OCI-LY7 (cell line): ENCODE results near the gene ZMPSTE24. TPM values are rescaled to one million over a fixed set of nuclear protein-coding genes. Genes with fewer than 3 reads are reported as not detected.

ENCODE experiments used
- BruUV-seq: library from RNA; stranded (reverse); fragments of 400-500 nt; replicated peaks from 2 replicates; lab custom pipeline; 2021; lab: Mats Ljungman, UMichigan
- CTCF ChIA-PET: fragments of 300-600 bp; sonication (Branson Sonifier 250); formaldehyde crosslinking; loops from one replicate; lab custom pipeline; 2022; ENCODE audit warnings: antibody characterized with exemption; ENCODE audit not compliant: unreplicated experiment; lab: Charles Lee
- POLR2A ChIA-PET: fragments of 300-600 bp; sonication (Branson Sonifier 250); formaldehyde crosslinking; loops from one replicate; lab custom pipeline; 2022; ENCODE audit warnings: antibody characterized with exemption; lab: Charles Lee
- DNase-seq: peaks from one replicate; pipeline ENCODE4 v3.0.0-alpha.2; 2015; ENCODE audit warnings: low spot score
- H2AFZ ChIP-seq: fragments of 200-600 bp; sonication (generic), shearing (Covaris generic); 2 replicates; pipeline ENCODE4 v1.6.1; 2014; ENCODE audit warnings: mild to moderate bottlenecking, antibody characterized with exemption, low read length, moderate library complexity
- H3K27ac ChIP-seq: fragments of 200-600 bp; sonication (generic); 2 replicates; pipeline ENCODE4 v1.5.1; 2014; ENCODE audit warnings: mixed run types, low read depth, mild to moderate bottlenecking, moderate library complexity, low read length, inconsistent platforms; ENCODE audit not compliant: poor library complexity, severe bottlenecking
- H3K36me3 ChIP-seq: fragments of 200-600 bp; sonication (generic); 2 replicates; pipeline ENCODE4 v1.6.1; 2014; ENCODE audit warnings: mild to moderate bottlenecking, antibody characterized with exemption, low read length, moderate library complexity, mixed read lengths; ENCODE audit not compliant: insufficient read depth
- H3K4me1 ChIP-seq: fragments of 200-600 bp; sonication (generic); 2 replicates; pipeline ENCODE4 v1.5.1; 2014; ENCODE audit warnings: mild to moderate bottlenecking, low read length; ENCODE audit not compliant: insufficient read depth, poor library complexity, severe bottlenecking
- H3K4me2 ChIP-seq: fragments of 200-600 bp; sonication (generic); 2 replicates; pipeline ENCODE4 v1.6.1; 2014; ENCODE audit warnings: mild to moderate bottlenecking, low read length
- H3K4me3 ChIP-seq: fragments of 200-600 bp; sonication (generic); 2 replicates; pipeline ENCODE4 v1.5.1; 2014; ENCODE audit warnings: mild to moderate bottlenecking, low read depth, low read length; ENCODE audit not compliant: poor library complexity, severe bottlenecking
- H3K79me2 ChIP-seq: fragments of 200-600 bp; sonication (generic); 2 replicates; pipeline ENCODE4 v1.6.1; 2016; ENCODE audit warnings: low read depth, mild to moderate bottlenecking, low read length, moderate library complexity, mixed read lengths; ENCODE audit not compliant: insufficient read depth
- H3K9me2 ChIP-seq: fragments of 200-600 bp; sonication (generic); 2 replicates; pipeline ENCODE4 v1.6.1; 2016; ENCODE audit warnings: mild to moderate bottlenecking, low read length, mixed read lengths; ENCODE audit not compliant: insufficient read depth
- H3K9me3 ChIP-seq: fragments of 200-600 bp; sonication (generic); 2 replicates; pipeline ENCODE4 v1.6.1; 2014; ENCODE audit warnings: mild to moderate bottlenecking, mixed run types, low read length, mixed read lengths
- H4K20me1 ChIP-seq: fragments of 200-600 bp; sonication (generic); 2 replicates; pipeline ENCODE4 v1.6.1; 2014; ENCODE audit warnings: mild to moderate bottlenecking, antibody characterized with exemption, low read length, moderate library complexity, mixed read lengths; ENCODE audit not compliant: insufficient read depth
- EZH2phosphoT487 ChIP-seq: fragments of 200-600 bp; sonication (generic); IDR thresholded peaks from 2 replicates; pipeline ENCODE4 v1.6.1; 2018; ENCODE audit warnings: low read depth, borderline replicate concordance, mild to moderate bottlenecking, mixed run types, antibody characterized with exemption, low read length, moderate library complexity, mixed read lengths
- intact Hi-C: fragments of 100-400 bp; cut with micrococcal nuclease; formaldehyde crosslinking; loops from one replicate; pipeline ENCODE4 v1.10.0; 2022; ENCODE audit not compliant: unreplicated experiment
- total RNA-seq, 2 experiments: library from RNA; depleted of rRNA in 1 of 2; stranded (reverse); fragments of >200 nt in 1 of 2; shearing (Covaris generic) in 1 of 2; gene quantifications; 2 replicates each; pipeline ENCODE4 v1.2.3, GENCODE V29; 2014 to 2022
- TF ChIP-seq, protein P1 (sequence below): fragments of 200-600 bp; sonication (generic); conservative IDR thresholded peaks from 2 replicates; pipeline ENCODE4 v1.5.1; 2014; ENCODE audit warnings: mild to moderate bottlenecking, antibody characterized with exemption, low read length, moderate library complexity, mixed read lengths

The ZMPSTE24 gene
- total RNA-seq, 2 experiments from 2014 or later: 15.8 to 24.3 TPM

DNA sequence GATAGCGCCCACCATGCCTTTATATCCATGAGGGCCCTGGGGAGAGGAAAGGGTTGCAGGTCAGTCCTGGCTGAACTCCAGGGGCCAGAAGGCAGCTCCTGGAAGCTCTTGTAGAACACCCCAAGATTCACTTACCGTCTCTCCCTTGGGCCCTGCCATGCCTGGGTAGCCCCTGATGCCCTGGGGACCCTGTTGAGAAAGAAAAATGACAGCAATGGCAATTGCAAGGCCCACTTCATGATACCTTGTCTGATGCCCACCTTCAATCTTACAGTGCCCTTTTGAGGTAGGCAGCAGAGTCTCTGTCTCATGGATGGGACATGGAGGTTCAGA lies 52.1 kb downstream of the ZMPSTE24 start:
- Histone ChIP-seq H3K9me2 (no peaks in the 10 kb centered on the region), H3K4me1 (peaks cover 35% of the 10 kb centered on the region), H4K20me1 (no peaks in the 10 kb centered on the region), H3K4me2 (no peak overlapping the region), H3K27ac (no peak overlapping the region), H3K9me3 (no peaks in the 10 kb centered on the region), H3K79me2 (no peaks in the 10 kb centered on the region), H2AFZ (no peak overlapping the region), H3K4me3 (no peak overlapping the region), H3K36me3 (no peaks in the 10 kb centered on the region)
- ChIA-PET POLR2A (no interaction called here), CTCF (interaction anchor here (0.7 kb wide), 1 partner anchor 78 kb away, joined by 3 read pairs; no protein-coding TSS in a partner anchor)
- no peak for DNase-seq
- no TSS peak for BruUV-seq
- TF ChIP-seq, protein P1, sequence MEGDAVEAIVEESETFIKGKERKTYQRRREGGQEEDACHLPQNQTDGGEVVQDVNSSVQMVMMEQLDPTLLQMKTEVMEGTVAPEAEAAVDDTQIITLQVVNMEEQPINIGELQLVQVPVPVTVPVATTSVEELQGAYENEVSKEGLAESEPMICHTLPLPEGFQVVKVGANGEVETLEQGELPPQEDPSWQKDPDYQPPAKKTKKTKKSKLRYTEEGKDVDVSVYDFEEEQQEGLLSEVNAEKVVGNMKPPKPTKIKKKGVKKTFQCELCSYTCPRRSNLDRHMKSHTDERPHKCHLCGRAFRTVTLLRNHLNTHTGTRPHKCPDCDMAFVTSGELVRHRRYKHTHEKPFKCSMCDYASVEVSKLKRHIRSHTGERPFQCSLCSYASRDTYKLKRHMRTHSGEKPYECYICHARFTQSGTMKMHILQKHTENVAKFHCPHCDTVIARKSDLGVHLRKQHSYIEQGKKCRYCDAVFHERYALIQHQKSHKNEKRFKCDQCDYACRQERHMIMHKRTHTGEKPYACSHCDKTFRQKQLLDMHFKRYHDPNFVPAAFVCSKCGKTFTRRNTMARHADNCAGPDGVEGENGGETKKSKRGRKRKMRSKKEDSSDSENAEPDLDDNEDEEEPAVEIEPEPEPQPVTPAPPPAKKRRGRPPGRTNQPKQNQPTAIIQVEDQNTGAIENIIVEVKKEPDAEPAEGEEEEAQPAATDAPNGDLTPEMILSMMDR: no peak
- TF ChIP-seq EZH2phosphoT487: no peak
- intact Hi-C loops: no loop called here

DNA sequence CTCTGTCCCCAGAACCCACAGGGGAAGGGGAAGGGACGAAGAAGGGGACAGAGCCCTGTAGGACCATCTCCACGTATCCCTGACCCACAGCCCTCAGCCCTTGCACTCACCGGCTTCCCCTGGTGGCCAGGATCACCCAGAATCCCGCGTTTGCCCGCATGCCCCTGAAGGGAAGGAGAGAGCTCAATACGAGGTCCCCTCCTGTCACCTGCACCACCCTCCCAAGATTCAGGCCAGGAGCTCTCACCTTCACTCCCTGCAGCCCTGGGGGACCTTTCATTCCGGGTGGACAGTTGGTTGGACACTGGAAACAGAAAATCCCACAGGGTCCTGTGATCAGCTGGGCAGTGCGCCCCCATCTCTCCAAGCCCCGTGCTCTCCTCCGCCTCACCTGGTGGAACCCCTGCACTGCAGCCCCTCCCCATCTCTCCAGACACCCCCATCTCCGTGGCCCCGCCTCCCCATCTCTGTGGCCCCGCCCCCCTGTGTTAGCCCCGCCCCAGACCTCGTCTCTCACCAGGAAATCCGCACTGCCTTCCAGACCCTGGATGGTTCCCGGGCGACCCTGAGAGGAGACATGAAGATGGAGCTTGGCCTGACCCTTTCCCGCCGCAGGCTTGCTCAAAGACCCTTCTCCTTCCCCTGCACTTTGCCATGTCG lies 53.1 kb downstream of the ZMPSTE24 start:
- no peaks in the 10 kb centered on the region for H3K79me2 ChIP-seq
- H3K4me2 ChIP-seq: no peak overlapping the region
- ChIA-PET CTCF (interaction anchor here (0.7 kb wide), 2 partner anchors 27 to 135 kb away, joined by 4 to 8 read pairs; no protein-coding TSS in a partner anchor), POLR2A (interaction anchor here (0.7 kb wide), 1 partner anchor 23 kb away, joined by 4 read pairs; no protein-coding TSS in a partner anchor)
- intact Hi-C loops: no loop called here
- H3K27ac ChIP-seq: no peak overlapping the region
- H3K9me3 ChIP-seq: no peaks in the 10 kb centered on the region
- BruUV-seq: no TSS peak
- H2AFZ ChIP-seq: no peak overlapping the region
- no peaks in the 10 kb centered on the region for H3K36me3 ChIP-seq
- peaks cover 44% of the 10 kb centered on the region for H3K4me1 ChIP-seq
- H3K4me3 ChIP-seq: no peak overlapping the region
- TF ChIP-seq EZH2phosphoT487: no peak
- TF ChIP-seq, protein P1: peak; percentile 52
- no peak for DNase-seq
- no peaks in the 10 kb centered on the region for H4K20me1 ChIP-seq
- no peaks in the 10 kb centered on the region for H3K9me2 ChIP-seq

DNA sequence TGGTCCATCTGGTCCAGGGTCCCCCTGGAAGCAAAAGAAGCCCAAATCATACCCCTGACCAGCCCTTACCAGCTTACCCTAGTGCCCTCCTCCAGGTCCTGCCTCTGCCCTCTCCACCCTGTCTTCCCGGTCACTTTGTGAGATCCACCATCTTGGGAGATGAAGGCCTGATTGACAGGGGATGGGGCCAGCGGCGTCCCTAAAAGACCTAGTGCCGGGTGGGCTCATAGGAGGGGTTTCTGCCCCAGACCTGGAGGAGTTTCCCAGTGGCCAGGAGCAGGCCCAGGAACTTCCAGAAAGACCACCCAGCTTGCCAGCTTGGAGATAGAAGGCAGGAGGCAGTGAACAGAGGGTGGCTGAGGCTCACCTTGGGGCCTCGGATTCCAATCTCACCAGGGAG lies 53.7 kb downstream of the ZMPSTE24 start:
- Histone ChIP-seq H3K79me2 (no peaks in the 10 kb centered on the region), H3K9me2 (no peaks in the 10 kb centered on the region), H3K4me2 (no peak overlapping the region), H3K9me3 (no peaks in the 10 kb centered on the region), H3K36me3 (no peaks in the 10 kb centered on the region), H2AFZ (no peak overlapping the region), H4K20me1 (no peaks in the 10 kb centered on the region), H3K4me3 (no peak overlapping the region), H3K27ac (no peak overlapping the region), H3K4me1 (peaks cover 49% of the 10 kb centered on the region)
- intact Hi-C loops: no loop called here
- CTCF ChIA-PET: interaction anchor here (0.7 kb wide), 1 partner anchor 135 kb away, joined by 8 read pairs; no protein-coding TSS in a partner anchor
- no peak for DNase-seq
- BruUV-seq: no TSS peak
- POLR2A ChIA-PET: interaction anchor here (0.7 kb wide), 1 partner anchor 23 kb away, joined by 4 read pairs; no protein-coding TSS in a partner anchor
- TF ChIP-seq, protein P1: no peak
- no peak for TF ChIP-seq EZH2phosphoT487
